Sigmoid colon (tissue), 4 donors: ENCODE measurements around the gene SNX32.

ENCODE experiments used
- EP300 ChIP-seq, 4 donors: sonication (generic); formaldehyde crosslinking; IDR thresholded peaks; one replicate each; pipeline ENCODE4 v1.6.1; 2017; ENCODE audit warnings: antibody characterized with exemption in 4 of 4
- POLR2A ChIP-seq, 2 donors: fragments of 450-650 bp; IDR thresholded peaks; one replicate each; pipeline ENCODE4 v1.6.1; 2016; ENCODE audit warnings: antibody characterized with exemption in 2 of 2, mild to moderate bottlenecking in 2 of 2, moderate library complexity in 2 of 2
- POLR2AphosphoS5 ChIP-seq, 4 donors: sonication (generic); formaldehyde crosslinking; IDR thresholded peaks; one replicate each; pipeline ENCODE4 v1.6.1; 2017; ENCODE audit warnings: antibody characterized with exemption in 4 of 4
- TF ChIP-seq, protein P1 (sequence below), 4 experiments: fragments of 450-650 bp in 3 of 4; fragments of 200-600 bp in 1 of 4; IDR thresholded peaks; one replicate each; pipeline ENCODE4 v1.5.1; 2016 to 2019; ENCODE audit warnings: antibody characterized with exemption in 4 of 4, mild to moderate bottlenecking in 3 of 4, moderate library complexity in 2 of 4

GRCh38 chr11:65788821-65789220 is 44.9 kb upstream of the SNX32 start:
- TF ChIP-seq POLR2A (IDR thresholded peaks at IDR 0.05): no peak
- TF ChIP-seq, protein P1, sequence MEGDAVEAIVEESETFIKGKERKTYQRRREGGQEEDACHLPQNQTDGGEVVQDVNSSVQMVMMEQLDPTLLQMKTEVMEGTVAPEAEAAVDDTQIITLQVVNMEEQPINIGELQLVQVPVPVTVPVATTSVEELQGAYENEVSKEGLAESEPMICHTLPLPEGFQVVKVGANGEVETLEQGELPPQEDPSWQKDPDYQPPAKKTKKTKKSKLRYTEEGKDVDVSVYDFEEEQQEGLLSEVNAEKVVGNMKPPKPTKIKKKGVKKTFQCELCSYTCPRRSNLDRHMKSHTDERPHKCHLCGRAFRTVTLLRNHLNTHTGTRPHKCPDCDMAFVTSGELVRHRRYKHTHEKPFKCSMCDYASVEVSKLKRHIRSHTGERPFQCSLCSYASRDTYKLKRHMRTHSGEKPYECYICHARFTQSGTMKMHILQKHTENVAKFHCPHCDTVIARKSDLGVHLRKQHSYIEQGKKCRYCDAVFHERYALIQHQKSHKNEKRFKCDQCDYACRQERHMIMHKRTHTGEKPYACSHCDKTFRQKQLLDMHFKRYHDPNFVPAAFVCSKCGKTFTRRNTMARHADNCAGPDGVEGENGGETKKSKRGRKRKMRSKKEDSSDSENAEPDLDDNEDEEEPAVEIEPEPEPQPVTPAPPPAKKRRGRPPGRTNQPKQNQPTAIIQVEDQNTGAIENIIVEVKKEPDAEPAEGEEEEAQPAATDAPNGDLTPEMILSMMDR (IDR thresholded peaks at IDR 0.05): no peak
- no peak for TF ChIP-seq POLR2AphosphoS5 (IDR thresholded peaks at IDR 0.05)
- no peak for TF ChIP-seq EP300 (IDR thresholded peaks at IDR 0.05)
